Gastroesophageal sphincter (tissue), 4 donors: Measurements from ENCODE around the gene GRK1. TPM values are rescaled to one million over a fixed set of nuclear protein-coding genes. Genes with fewer than 3 reads are reported as not detected.

Experiments used
- ATAC-seq: fragments of 150-250 bp; one replicate; pipeline ENCODE4 v1.9.1; 2016; ENCODE audit warnings: mild to moderate bottlenecking, moderate library complexity
- H3K27ac ChIP-seq, 4 donors: fragments of 200-600 bp; sonication (generic) in 3 of 4; 1 replicate in 3 of 4; 2 replicates in 1 of 4; pipeline ENCODE4 v1.5.1; 2016 to 2019
- H3K27me3 ChIP-seq: fragments of 200-600 bp; sonication (generic); one replicate; pipeline ENCODE4 v1.5.1; 2019
- H3K36me3 ChIP-seq, 2 donors: fragments of 200-600 bp; sonication (generic); one replicate each; pipeline ENCODE4 v1.5.1; 2019; ENCODE audit warnings: control low read depth in 1 of 2
- H3K4me1 ChIP-seq, 3 donors: fragments of 200-600 bp; sonication (generic); 1 replicate in 2 of 3; 2 replicates in 1 of 3; pipeline ENCODE4 v1.5.1; 2016 to 2019; ENCODE audit warnings: control low read depth in 2 of 3
- H3K4me3 ChIP-seq, 2 donors: fragments of 200-600 bp; sonication (generic); one replicate each; pipeline ENCODE4 v1.5.1; 2019; ENCODE audit warnings: mild to moderate bottlenecking in 1 of 2, moderate library complexity in 1 of 2
- H3K9me3 ChIP-seq, 3 donors: fragments of 200-600 bp; sonication (generic); one replicate each; pipeline ENCODE4 v1.5.1; 2017 to 2019; ENCODE audit warnings: control low read depth in 2 of 3
- CTCF ChIP-seq, 4 experiments: fragments of 200-600 bp in 2 of 4; fragments of 450-650 bp in 2 of 4; sonication (generic) in 1 of 4; IDR thresholded peaks; one replicate each; pipeline ENCODE4 v1.5.1; 2017 to 2019; ENCODE audit warnings: antibody characterized with exemption in 4 of 4, mild to moderate bottlenecking in 2 of 4, moderate library complexity in 2 of 4
- EP300 ChIP-seq: sonication (generic); formaldehyde crosslinking; IDR thresholded peaks from one replicate; pipeline ENCODE4 v1.6.1; 2017; ENCODE audit warnings: antibody characterized with exemption, mild to moderate bottlenecking
- POLR2A ChIP-seq, 2 donors: fragments of 450-650 bp; IDR thresholded peaks; one replicate each; pipeline ENCODE4 v1.6.1; 2017; ENCODE audit warnings: antibody characterized with exemption in 2 of 2, mild to moderate bottlenecking in 2 of 2, moderate library complexity in 1 of 2
- POLR2AphosphoS5 ChIP-seq: sonication (generic); formaldehyde crosslinking; IDR thresholded peaks from one replicate; pipeline ENCODE4 v1.6.1; 2017; ENCODE audit warnings: antibody characterized with exemption
- WGBS, 2 donors: methylation state at CpG; one replicate each; pipeline ENCODE4 v1.1.5; 2018; ENCODE audit warnings: low coverage in 1 of 2; 5-methylcytosine and 5-hydroxymethylcytosine counted together
- total RNA-seq, 4 donors: library from RNA; depleted of rRNA; stranded (reverse); fragments of >200 nt; gene quantifications; one replicate each; pipeline ENCODE4 v1.1.0, GENCODE V29; 2016

GRK1 gene
- total RNA-seq, 4 donors from 2014 or later = 0.15 TPM; not detected in 3

GRCh38 chr13:113764793-113765563, 98.0 kb downstream of the GRK1 start:
- Histone ChIP-seq H3K27me3 (peaks cover 6% of the 10 kb centered on the region), H3K4me1 (peaks cover 0 to 6% (median 0%) of the 10 kb centered on the region in 3 donors), H3K27ac (no peak overlapping the region), H3K4me3 (no peak overlapping the region), H3K36me3 (peaks cover 0 to 22% of the 10 kb centered on the region in 2 donors), H3K9me3 (no peaks in the 10 kb centered on the region)
- ATAC-seq = no peak
- TF ChIP-seq POLR2A (IDR thresholded peaks at IDR 0.05) (no peak), CTCF (IDR thresholded peaks at IDR 0.05) (no peak), POLR2AphosphoS5 (no peak), EP300 (no peak)
- WGBS, 2 donors = 81 to 93% methylated on average over 16 to 17 of the region's 19 CpGs

- no peaks in the 10 kb centered on the region for H3K9me3 ChIP-seq
- no peak overlapping the region for H3K4me3 ChIP-seq
- H3K4me1 ChIP-seq = peaks cover 0 to under 1% (median 0%) of the 10 kb centered on the region in 3 donors
- no peak for ATAC-seq
- peaks cover 0 to 27% of the 10 kb centered on the region in 2 donors for H3K36me3 ChIP-seq
- 50% methylated on average over 3 of the region's 4 CpGs; no CpG with 5 or more reads in 1 of the 2 donors for WGBS, 2 donors
- peaks cover 6% of the 10 kb centered on the region for H3K27me3 ChIP-seq
- no peak overlapping the region for H3K27ac ChIP-seq
- no peak for TF ChIP-seq POLR2AphosphoS5
- no peak for TF ChIP-seq EP300
- no peak for TF ChIP-seq CTCF (IDR thresholded peaks at IDR 0.05)
Observed at GRCh38 chr13:113765564-113765910, 98.5 kb downstream of the GRK1 start.

- Histone ChIP-seq H3K36me3 (peaks cover 0 to 29% of the 10 kb centered on the region in 2 donors), H3K4me3 (no peak overlapping the region), H3K9me3 (no peaks in the 10 kb centered on the region), H3K27ac (no peak overlapping the region), H3K4me1 (no peaks in the 10 kb centered on the region), H3K27me3 (peaks cover 6% of the 10 kb centered on the region)
- ATAC-seq = no peak
- TF ChIP-seq EP300 (no peak), CTCF (IDR thresholded peaks at IDR 0.05) (no peak)
- WGBS, 2 donors = 68 to 78% methylated on average over 6 to 10 of the region's 30 CpGs
Observed at GRCh38 chr13:113766035-113766800, 99.2 kb downstream of the GRK1 start.

- no peak overlapping the region for H3K27ac ChIP-seq
- 75 to 83% methylated on average over 2 of the region's 2 CpGs for WGBS, 2 donors
- no peak overlapping the region for H3K4me3 ChIP-seq
- TF ChIP-seq EP300 (no peak), POLR2AphosphoS5 (no peak), POLR2A (IDR thresholded peaks at IDR 0.05) (no peak), CTCF (IDR thresholded peaks at IDR 0.05) (no peak)
- H3K27me3 ChIP-seq = peaks cover 6% of the 10 kb centered on the region
- peaks cover 0 to 6% (median 0%) of the 10 kb centered on the region in 3 donors for H3K9me3 ChIP-seq
- peaks cover 0 to 29% of the 10 kb centered on the region in 2 donors for H3K36me3 ChIP-seq
- H3K4me1 ChIP-seq = no peaks in the 10 kb centered on the region
- ATAC-seq = no peak
Observed at GRCh38 chr13:113767366-113767765, 100.3 kb downstream of the GRK1 start.
